ENCODE data around the gene CCZ1. TPM values are rescaled to one million over a fixed set of nuclear protein-coding genes. Genes with fewer than 3 reads are reported as not detected.
A peak's percentile ranks its signal among the peaks of the same experiment; 100 is the strongest.
"Not testable (repeated sequence)": the region's sequence is repeated elsewhere in the genome, so short reads cannot be mapped to it uniquely, and the experiment has no call there.

The CCZ1 gene
- total and polyA plus RNA-seq, 2 of the 13 experiments (the other 11 are each of a cell fraction or from before 2014, with no cell fraction given) = 19.1 to 66.7 TPM

DNA sequence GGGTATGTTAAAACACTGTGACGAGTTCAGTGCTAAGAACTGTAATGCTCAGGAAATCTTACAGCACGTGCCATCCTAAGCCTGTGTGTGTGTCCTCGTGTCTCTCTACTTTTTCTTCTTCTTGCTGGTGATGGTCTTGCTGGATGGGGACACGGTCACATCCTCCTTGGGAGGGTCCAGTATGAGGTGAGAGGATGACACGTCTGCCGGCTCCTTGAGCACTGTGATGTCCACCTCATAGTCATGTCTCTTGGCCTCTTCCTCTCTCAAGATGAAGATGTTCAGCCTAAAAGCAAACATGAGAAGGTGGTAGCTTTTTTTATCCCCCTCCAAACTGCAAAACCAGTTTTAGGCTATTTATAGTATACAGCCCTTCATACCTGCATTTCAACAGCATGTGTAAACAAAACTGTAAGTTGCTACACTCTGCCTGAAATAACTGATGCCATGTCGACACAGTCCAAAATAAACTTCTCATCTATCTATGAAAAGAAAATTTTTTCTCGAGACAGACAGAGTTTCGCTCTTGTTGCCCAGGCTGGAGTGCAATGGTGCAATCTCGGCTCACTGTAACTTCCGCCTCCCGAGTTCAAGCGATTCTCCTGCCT, 27.8 kb downstream of the CCZ1 start:
- H3K36me3 ChIP-seq (replicated peaks in 1 of 2; ENCODE audit: control insufficient read depth in 1 of 2, insufficient read depth in 2 of 2, low read length in 2 of 2); BruUV-seq (replicated peaks); FAIRE-seq; H3K79me2 ChIP-seq (ENCODE audit: insufficient read depth, low read length); intact Hi-C loops (cut with micrococcal nuclease; ENCODE audit: unreplicated experiment); POLR2A ChIA-PET; in situ Hi-C loops (cut with HindIII; ENCODE audit: extremely low pct_ligation_motif_present, low pct_unique_long_range_greater_than_20kb); ATAC-seq; H2AFZ ChIP-seq (ENCODE audit: low read length); H3K4me2 ChIP-seq (ENCODE audit: low read depth, low read length); DNase-seq (ENCODE audit: low spot score); H3K4me3 ChIP-seq (replicated peaks in 1 of 3; ENCODE audit: insufficient read depth in 1 of 3, low read depth in 2 of 3, low read length in 3 of 3); H3K9ac ChIP-seq (ENCODE audit: insufficient read depth, low read depth, low read length); H3K9me3 ChIP-seq (ENCODE audit: low read length); H3K27ac ChIP-seq (ENCODE audit: extremely low read length, insufficient read depth, low read length); H3K4me1 ChIP-seq (ENCODE audit: insufficient read depth, low read length); CTCF ChIA-PET (ENCODE audit: low intra/inter-chr PET ratio, low total read pairs); H3K27me3 ChIP-seq (ENCODE audit: control insufficient read depth in 1 of 2, insufficient read depth in 2 of 2, low read length in 2 of 2); H4K20me1 ChIP-seq (ENCODE audit: insufficient read depth, low read length): not testable (repeated sequence)
- WGBS (ENCODE audit: low lambda C conversion rate) = no CpG with 5 or more reads among the region's 13 CpGs

DNA sequence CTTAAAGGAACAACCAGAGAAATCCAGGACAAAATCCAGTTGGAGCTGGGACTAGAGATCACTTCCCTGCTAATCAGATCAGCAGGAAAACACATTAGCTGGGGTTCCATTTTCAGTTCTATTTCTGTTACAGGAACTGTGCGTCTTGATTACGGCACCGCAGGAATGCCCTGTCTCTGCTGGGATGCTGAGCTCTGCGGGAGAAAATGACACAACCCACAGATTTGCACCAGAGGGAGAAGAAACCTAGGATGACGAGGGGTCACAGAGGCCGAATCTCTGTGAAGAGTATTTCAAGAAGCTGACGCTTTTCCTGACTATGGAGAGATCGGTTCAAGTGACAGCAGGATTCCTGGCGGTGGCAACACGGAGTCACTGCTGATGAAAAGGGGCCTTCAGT, 31.8 kb downstream of the CCZ1 start:
- CTCF ChIA-PET (ENCODE audit: low intra/inter-chr PET ratio, low total read pairs); H4K20me1 ChIP-seq (ENCODE audit: insufficient read depth, low read length); DNase-seq (ENCODE audit: low spot score); H3K4me1 ChIP-seq (ENCODE audit: insufficient read depth, low read length); H3K27me3 ChIP-seq (ENCODE audit: control insufficient read depth in 1 of 2, insufficient read depth in 2 of 2, low read length in 2 of 2); FAIRE-seq; in situ Hi-C loops (cut with HindIII; ENCODE audit: extremely low pct_ligation_motif_present, low pct_unique_long_range_greater_than_20kb); H3K27ac ChIP-seq (ENCODE audit: extremely low read length, insufficient read depth, low read length); H3K36me3 ChIP-seq (replicated peaks in 1 of 2; ENCODE audit: control insufficient read depth in 1 of 2, insufficient read depth in 2 of 2, low read length in 2 of 2); BruUV-seq (replicated peaks); POLR2A ChIA-PET; H2AFZ ChIP-seq (ENCODE audit: low read length); H3K9ac ChIP-seq (ENCODE audit: insufficient read depth, low read depth, low read length); intact Hi-C loops (cut with micrococcal nuclease; ENCODE audit: unreplicated experiment); H3K9me3 ChIP-seq (ENCODE audit: low read length); H3K4me3 ChIP-seq (replicated peaks in 1 of 3; ENCODE audit: insufficient read depth in 1 of 3, low read depth in 2 of 3, low read length in 3 of 3); H3K79me2 ChIP-seq (ENCODE audit: insufficient read depth, low read length); H3K4me2 ChIP-seq (ENCODE audit: low read depth, low read length); ATAC-seq: not testable (repeated sequence)
- WGBS (ENCODE audit: low lambda C conversion rate) = no CpG with 5 or more reads among the region's 10 CpGs

DNA sequence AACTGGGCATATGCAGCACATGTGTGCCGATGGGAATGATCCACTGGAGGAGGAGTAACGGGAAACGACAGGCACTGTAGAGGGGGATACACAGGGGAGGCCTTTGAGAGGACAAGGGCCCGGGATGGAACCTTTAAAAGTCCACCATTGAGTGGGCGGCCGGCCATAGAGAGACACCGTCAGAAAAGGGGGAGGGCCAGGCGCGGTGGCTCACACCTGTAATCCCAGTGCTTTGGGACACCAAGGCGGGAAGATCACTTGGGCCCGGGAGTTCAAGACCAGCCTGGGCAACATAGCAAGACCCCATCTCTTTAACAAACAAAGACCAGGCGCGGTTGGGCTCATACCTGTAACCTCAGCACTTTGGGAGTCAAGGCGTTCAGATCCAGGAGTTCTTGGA, 32.7 kb downstream of the CCZ1 start:
- BruUV-seq (replicated peaks); DNase-seq (ENCODE audit: low spot score); POLR2A ChIA-PET; H3K27ac ChIP-seq (ENCODE audit: extremely low read length, insufficient read depth, low read length); FAIRE-seq; ATAC-seq; H3K9me3 ChIP-seq (ENCODE audit: low read length); H4K20me1 ChIP-seq (ENCODE audit: insufficient read depth, low read length); intact Hi-C loops (cut with micrococcal nuclease; ENCODE audit: unreplicated experiment); CTCF ChIA-PET (ENCODE audit: low intra/inter-chr PET ratio, low total read pairs); H3K4me2 ChIP-seq (ENCODE audit: low read depth, low read length); H3K36me3 ChIP-seq (replicated peaks in 1 of 2; ENCODE audit: control insufficient read depth in 1 of 2, insufficient read depth in 2 of 2, low read length in 2 of 2); H3K9ac ChIP-seq (ENCODE audit: insufficient read depth, low read depth, low read length); H3K4me1 ChIP-seq (ENCODE audit: insufficient read depth, low read length); H3K27me3 ChIP-seq (ENCODE audit: control insufficient read depth in 1 of 2, insufficient read depth in 2 of 2, low read length in 2 of 2); in situ Hi-C loops (cut with HindIII; ENCODE audit: extremely low pct_ligation_motif_present, low pct_unique_long_range_greater_than_20kb); H2AFZ ChIP-seq (ENCODE audit: low read length); H3K4me3 ChIP-seq (replicated peaks in 1 of 3; ENCODE audit: insufficient read depth in 1 of 3, low read depth in 2 of 3, low read length in 3 of 3); H3K79me2 ChIP-seq (ENCODE audit: insufficient read depth, low read length): not testable (repeated sequence)
- peak; percentile 18; the same call in 1 of the 2 replicates for TF ChIP-seq ZNF121 (CRISPR knock-in tag; IDR thresholded peaks at IDR 0.05)
- 93% methylated on average over 4 of the region's 14 CpGs for WGBS (ENCODE audit: low lambda C conversion rate)

DNA sequence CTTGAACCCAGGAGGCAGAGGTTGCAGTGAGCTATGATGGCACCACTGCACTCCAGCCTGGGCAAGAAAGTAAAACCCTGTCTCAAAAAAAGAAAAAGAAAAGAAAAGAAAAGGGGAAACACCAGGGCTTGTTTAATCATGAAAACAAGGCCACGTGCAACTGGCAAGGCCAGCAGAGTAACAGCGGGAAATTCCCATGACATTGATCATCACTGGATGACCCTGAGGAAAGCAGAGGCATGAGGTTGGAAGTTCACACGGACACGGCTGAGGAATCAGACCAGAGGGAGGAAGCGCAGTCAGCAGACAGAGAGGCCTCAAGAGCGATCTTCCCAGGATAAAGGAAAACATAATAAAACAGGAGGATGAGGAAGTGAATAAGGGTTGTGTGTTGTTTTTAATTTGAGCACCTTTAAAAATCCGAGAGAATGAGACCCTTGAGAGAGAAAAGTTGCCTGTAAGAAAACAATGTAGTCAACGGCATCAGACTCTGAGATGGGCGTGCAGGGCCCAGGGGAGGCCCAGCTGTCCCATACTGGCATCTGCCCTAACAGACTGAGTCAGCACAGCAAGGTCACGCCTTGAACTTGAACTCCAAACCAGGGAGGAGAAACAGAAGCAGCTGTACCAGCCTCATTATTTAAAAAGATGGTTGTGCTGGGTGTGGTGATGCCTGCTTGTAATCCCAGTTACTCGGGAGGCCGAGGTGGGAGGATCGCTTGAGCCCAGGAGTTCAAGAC, 33.5 kb downstream of the CCZ1 start:
- H3K36me3 ChIP-seq (replicated peaks in 1 of 2; ENCODE audit: control insufficient read depth in 1 of 2, insufficient read depth in 2 of 2, low read length in 2 of 2); H3K4me2 ChIP-seq (ENCODE audit: low read depth, low read length); H3K27ac ChIP-seq (ENCODE audit: extremely low read length, insufficient read depth, low read length); H3K4me3 ChIP-seq (replicated peaks in 1 of 3; ENCODE audit: insufficient read depth in 1 of 3, low read depth in 2 of 3, low read length in 3 of 3); H2AFZ ChIP-seq (ENCODE audit: low read length); H4K20me1 ChIP-seq (ENCODE audit: insufficient read depth, low read length); CTCF ChIA-PET (ENCODE audit: low intra/inter-chr PET ratio, low total read pairs); in situ Hi-C loops (cut with HindIII; ENCODE audit: extremely low pct_ligation_motif_present, low pct_unique_long_range_greater_than_20kb); H3K79me2 ChIP-seq (ENCODE audit: insufficient read depth, low read length); H3K4me1 ChIP-seq (ENCODE audit: insufficient read depth, low read length); H3K27me3 ChIP-seq (ENCODE audit: control insufficient read depth in 1 of 2, insufficient read depth in 2 of 2, low read length in 2 of 2); POLR2A ChIA-PET; H3K9me3 ChIP-seq (ENCODE audit: low read length); intact Hi-C loops (cut with micrococcal nuclease; ENCODE audit: unreplicated experiment); DNase-seq (ENCODE audit: low spot score); H3K9ac ChIP-seq (ENCODE audit: insufficient read depth, low read depth, low read length); BruUV-seq (replicated peaks): not testable (repeated sequence)
- FAIRE-seq = peak; percentile 98
- 68% methylated on average over 4 of the region's 13 CpGs for whole genome bisulfite sequencing (ENCODE audit: low lambda C conversion rate)
- ATAC-seq = peak; percentile 83
